Adrenal gland (tissue), 12 donors: Measurements from ENCODE around the gene GGNBP2. TPM values are rescaled to one million over a fixed set of nuclear protein-coding genes. Genes with fewer than 3 reads are reported as not detected.
"Not testable (repeated sequence)": the region's sequence is repeated elsewhere in the genome, so short reads cannot be mapped to it uniquely, and the experiment has no call there.

Experiments
- DNase-seq, 7 donors: peaks; one replicate each; pipeline ENCODE4 v3.0.0-alpha.2; 2019 to 2020
- H3K27ac ChIP-seq, 5 donors: fragments of 200-600 bp; sonication (generic) in 4 of 5; 1 replicate in 3 of 5; 2 replicates in 2 of 5; pipeline versions ENCODE4 v1.5.1 to v1.8.0; 2016 to 2020; ENCODE audit warnings: mild to moderate bottlenecking in 1 of 5
- H3K27me3 ChIP-seq: fragments of 200-600 bp; 2 replicates; pipeline ENCODE4 v1.8.0; 2021
- H3K36me3 ChIP-seq, 2 donors: fragments of 200-600 bp; replicated peaks in 1 of 2; 1 replicate in 1 of 2; 2 replicates in 1 of 2; pipeline versions ENCODE4 v1.5.1 to v1.8.0; 2018 to 2022
- H3K4me1 ChIP-seq, 2 donors: fragments of 200-600 bp; replicated peaks in 1 of 2; 1 replicate in 1 of 2; 2 replicates in 1 of 2; pipeline versions ENCODE4 v1.5.1 to v1.8.0; 2018 to 2021
- H3K4me3 ChIP-seq, 4 donors: fragments of 200-600 bp; sonication (generic) in 3 of 4; one replicate each; pipeline ENCODE4 v1.5.1; 2016 to 2018
- H3K9me3 ChIP-seq, 3 donors: fragments of 200-600 bp; sonication (generic) in 1 of 3; replicated peaks in 1 of 3; 1 replicate in 2 of 3; 2 replicates in 1 of 3; pipeline versions ENCODE4 v1.5.1 to v1.8.0; 2016 to 2021
- CTCF ChIP-seq, 6 experiments: fragments of 450-650 bp in 4 of 6; fragments of 200-600 bp in 2 of 6; sonication (generic) in 1 of 6; IDR thresholded peaks; 1 replicate in 5 of 6; 2 replicates in 1 of 6; pipeline versions ENCODE4 v1.5.1 to v1.8.0; 2016 to 2021; ENCODE audit warnings: antibody characterized with exemption in 6 of 6, mild to moderate bottlenecking in 2 of 6, moderate library complexity in 1 of 6
- POLR2A ChIP-seq, 2 donors: fragments of 450-650 bp; IDR thresholded peaks; one replicate each; pipeline ENCODE4 v1.6.1; 2017; ENCODE audit warnings: antibody characterized with exemption in 2 of 2, mild to moderate bottlenecking in 2 of 2, moderate library complexity in 1 of 2
- WGBS, 4 donors: extraction: QIAGEN DNeasy Blood & Tissue Kit in 2 of 4; methylation state at CpG; one replicate each; pipeline versions ENCODE4 v1.1.5 to v1.1.7; 2013 to 2017; 5-methylcytosine and 5-hydroxymethylcytosine counted together
- intact Hi-C, 2 donors: fragments of 100-400 bp; cut with DNase I; formaldehyde crosslinking; loops; one replicate each; pipeline versions ENCODE4 v1.14.1 to v1.15.0; 2022 to 2023
- polyA plus RNA-seq, 3 donors: library from polyadenylated mRNA; stranded (reverse); fragments of 200-250 nt in 2 of 3; fragments of 350-450 nt in 1 of 3; fragmentation: Illumina TruSeq in 1 of 3; extraction: RNeasy Lipid Tissue Mini Kit (QIAGEN cat#74804) in 1 of 3; gene quantifications; one replicate each; pipeline ENCODE4 v1.2.3, GENCODE V29; 2013 to 2014
- total RNA-seq, 9 donors: library from RNA; depleted of rRNA in 4 of 9; stranded (reverse); fragments of >200 nt in 4 of 9; fragments of 120-200 nt in 1 of 9; fragmentation: NEBNext Ultra II Directional in 1 of 9; extraction: Animal tissue kit (Norgen Biotek cat#: 25700) in 1 of 9; gene quantifications; one replicate each; pipeline versions ENCODE4 v1.1.0 to v1.2.4, GENCODE V29; 2013 to 2023
- donor health status: healthy with polysubstance abuse.
- donor health status: Bipolar disorder and iron deficiency.
- donor health status: DM: yes; HTN: yes; CAD: no.
- donor health status: DM: no; HTN: no; CAD: no.
- donor health status: DM: no; HTN: no; CAD: no.
- donor health status: DM: yes; HTN: yes; CAD: no.

GGNBP2 gene
- total and polyA plus RNA-seq, 12 donors, result 30.4 to 87.3 (median 60.4) TPM

DNA sequence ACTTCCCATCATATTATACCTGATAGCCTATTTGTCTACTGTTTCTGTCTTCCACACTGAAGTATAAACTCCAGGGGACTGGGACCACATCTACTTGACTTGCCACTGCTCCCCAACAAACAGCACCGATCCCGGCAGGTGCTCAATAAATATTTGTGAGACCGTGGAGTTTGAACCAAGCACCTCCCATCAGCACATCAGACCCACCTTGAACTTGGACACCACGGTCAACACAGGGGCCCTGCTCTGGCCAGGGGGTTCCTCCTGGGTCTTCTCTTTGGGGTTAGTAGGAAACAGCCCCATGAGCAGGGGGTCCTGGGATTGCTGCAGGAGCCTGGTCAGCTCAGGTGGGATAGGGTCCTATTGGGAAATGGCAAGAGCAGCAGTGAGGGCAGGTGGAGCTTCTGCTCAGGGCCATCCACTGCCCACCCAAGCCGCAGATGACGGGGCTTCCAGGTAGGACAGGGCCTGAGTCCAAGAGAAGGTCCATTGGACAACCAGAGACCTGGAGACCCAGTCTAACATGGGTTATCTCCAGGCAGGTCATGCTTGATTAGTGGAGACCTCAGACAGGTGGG is 38.4 kb upstream of the GGNBP2 start:
- peaks cover 0 to 14% of the 10 kb centered on the region in 2 donors for H3K36me3 ChIP-seq
- no peak overlapping the region for H3K4me3 ChIP-seq
- TF ChIP-seq CTCF (IDR thresholded peaks at IDR 0.05), result no peak
- no peak for TF ChIP-seq POLR2A (IDR thresholded peaks at IDR 0.05)
- DNase-seq, result no peak
- intact Hi-C loops, result no loop called here
- H3K27me3 ChIP-seq, result no peaks in the 10 kb centered on the region
- no peaks in the 10 kb centered on the region for H3K4me1 ChIP-seq
- WGBS, 4 donors, result 79 to 91% (median 84%) methylated on average over 4 to 6 of the region's 6 CpGs
- H3K9me3 ChIP-seq, result no peaks in the 10 kb centered on the region
- H3K27ac ChIP-seq, result no peak overlapping the region

DNA sequence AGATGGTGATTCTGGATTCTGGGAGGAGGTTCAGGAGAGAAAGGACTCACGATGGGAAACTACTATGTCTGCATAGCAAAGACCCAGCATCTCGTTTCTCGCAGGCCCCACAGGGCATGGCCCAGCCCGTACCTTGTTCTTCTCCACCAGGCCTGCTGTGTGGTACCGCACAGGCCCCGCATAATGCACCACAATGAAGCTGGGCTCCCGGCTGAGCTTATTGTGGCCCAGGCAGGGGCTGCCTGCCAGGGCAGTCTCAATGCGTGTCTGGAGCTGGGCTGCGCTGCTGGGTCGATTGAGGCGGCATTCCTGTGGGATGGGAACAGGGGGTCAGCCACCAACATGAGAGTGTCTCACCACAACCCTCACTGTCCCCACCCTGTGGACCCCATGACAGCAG is 37.9 kb upstream of the GGNBP2 start:
- intact Hi-C loops, result no loop called here
- DNase-seq, result no peak
- H3K9me3 ChIP-seq, result no peaks in the 10 kb centered on the region
- H3K27me3 ChIP-seq, result no peaks in the 10 kb centered on the region
- no peak for TF ChIP-seq CTCF (IDR thresholded peaks at IDR 0.05)
- TF ChIP-seq POLR2A (IDR thresholded peaks at IDR 0.05), result no peak
- 67 to 96% (median 93%) methylated on average over 1 to 11 of the region's 11 CpGs for WGBS, 4 donors
- no peaks in the 10 kb centered on the region for H3K4me1 ChIP-seq
- no peak overlapping the region for H3K27ac ChIP-seq
- H3K4me3 ChIP-seq, result no peak overlapping the region
- H3K36me3 ChIP-seq, result peaks cover 0 to 14% of the 10 kb centered on the region in 2 donors

GRCh38 chr17:36507266-36507665 is 37.5 kb upstream of the GGNBP2 start:
- Histone ChIP-seq H3K4me3 (no peak overlapping the region), H3K27ac (no peak overlapping the region), H3K4me1 (no peaks in the 10 kb centered on the region), H3K9me3 (no peaks in the 10 kb centered on the region), H3K27me3 (no peaks in the 10 kb centered on the region), H3K36me3 (peaks cover 0 to 14% of the 10 kb centered on the region in 2 donors)
- no peak for DNase-seq
- no peak for TF ChIP-seq POLR2A (IDR thresholded peaks at IDR 0.05)
- no peak for TF ChIP-seq CTCF (IDR thresholded peaks at IDR 0.05)
- intact Hi-C loops, result no loop called here
- WGBS, 4 donors, result 92 to 96% (median 95%) methylated on average over 6 of the region's 6 CpGs

DNA sequence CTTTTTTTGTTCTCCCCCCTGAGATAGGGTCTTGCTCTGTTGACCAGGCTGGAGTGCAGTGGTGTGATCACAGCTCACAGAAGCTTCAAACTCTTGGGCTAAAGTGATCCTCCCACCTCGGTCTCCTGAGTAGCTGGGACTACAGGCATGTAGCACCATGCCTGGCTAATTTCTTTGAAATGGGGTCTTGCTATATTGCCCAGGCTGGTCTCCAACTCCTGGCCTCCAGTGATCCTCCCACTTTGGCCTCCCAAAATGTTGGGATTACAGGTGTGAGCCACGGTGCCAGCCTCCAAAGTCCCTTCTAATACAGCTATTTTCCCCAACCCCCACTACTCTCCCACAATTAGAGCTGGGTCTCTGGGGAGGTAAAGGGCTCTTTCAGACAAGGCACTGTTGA is 36.3 kb upstream of the GGNBP2 start:
- H3K9me3 ChIP-seq, H3K4me3 ChIP-seq, DNase-seq, H3K27ac ChIP-seq, H3K4me1 ChIP-seq, intact Hi-C loops, H3K27me3 ChIP-seq: not testable (repeated sequence)
- H3K36me3 ChIP-seq, result peaks cover 0 to 14% of the 10 kb centered on the region in 2 donors
- 83 to 95% (median 92%) methylated on average over 2 of the region's 2 CpGs for WGBS, 4 donors

- no peak for TF ChIP-seq POLR2A (IDR thresholded peaks at IDR 0.05)
- no peak for TF ChIP-seq CTCF (IDR thresholded peaks at IDR 0.05)
- Histone ChIP-seq H3K36me3 (peaks cover 0 to 6% of the 10 kb centered on the region in 2 donors), H3K4me1 (no peaks in the 10 kb centered on the region), H3K27ac (no peak overlapping the region), H3K27me3 (no peaks in the 10 kb centered on the region), H3K4me3 (no peak overlapping the region), H3K9me3 (no peaks in the 10 kb centered on the region)
- DNase-seq, result no peak
- intact Hi-C loops, result no loop called here
- WGBS, 4 donors, result 91 to 96% (median 94%) methylated on average over 7 to 9 of the region's 9 CpGs
Measured at GRCh38 chr17:36509272-36509985, 35.3 kb upstream of the GGNBP2 start.
